SK-N-SH treated with all-trans-retinoic acid at 6 μM for 48 hours (cell line): ENCODE data around the gene HPS4.

Source experiments
- ATAC-seq: fragments of 200-7000 bp; cut with Tn5 transposase; 3 replicates; pipeline ENCODE4 v1.9.1; 2020; ENCODE audit warnings: mild to moderate bottlenecking, moderate library complexity
- CREB5 ChIP-seq: fragments of 250-450 bp; sonication (Bioruptor Pico); IDR thresholded peaks from 2 replicates; pipeline ENCODE4 v1.5.1; 2020; ENCODE audit warnings: low read depth, mild to moderate bottlenecking, moderate library complexity
- CSDC2 ChIP-seq: fragments of 250-450 bp; sonication (Bioruptor Pico); IDR thresholded peaks from 2 replicates; pipeline ENCODE4 v1.5.0; 2020; ENCODE audit warnings: mild to moderate bottlenecking, moderate library complexity
- CSRNP3 ChIP-seq: fragments of 250-450 bp; sonication (Bioruptor Pico); IDR thresholded peaks from 2 replicates; pipeline ENCODE4 v1.5.1; 2021; ENCODE audit warnings: mild to moderate bottlenecking, moderate library complexity
- ESRRG ChIP-seq: fragments of 250-450 bp; sonication (Bioruptor Pico); IDR thresholded peaks from 2 replicates; pipeline ENCODE4 v1.6.1; 2021; ENCODE audit warnings: mild to moderate bottlenecking
- GLIS3 ChIP-seq: fragments of 250-450 bp; sonication (Bioruptor Pico); IDR thresholded peaks from 2 replicates; pipeline ENCODE4 v1.5.0; 2020; ENCODE audit warnings: mild to moderate bottlenecking, moderate library complexity
- ISL1 ChIP-seq: fragments of 250-450 bp; sonication (Bioruptor Pico); IDR thresholded peaks from 2 replicates; pipeline ENCODE4 v2.1.2; 2022; ENCODE audit warnings: mild to moderate bottlenecking, moderate library complexity
- OSR1 ChIP-seq: fragments of 250-450 bp; sonication (Bioruptor Pico); IDR thresholded peaks from 2 replicates; pipeline ENCODE4 v1.8.0; 2022; ENCODE audit warnings: moderate library complexity, mild to moderate bottlenecking, inconsistent platforms
- PATZ1 ChIP-seq: fragments of 250-450 bp; sonication (Bioruptor Pico); IDR thresholded peaks from 2 replicates; pipeline ENCODE4 v1.8.0; 2020; ENCODE audit warnings: mild to moderate bottlenecking, moderate library complexity, borderline replicate concordance
- POU6F1 ChIP-seq: fragments of 250-450 bp; sonication (Bioruptor Pico); IDR thresholded peaks from 2 replicates; pipeline ENCODE4 v1.8.0; 2021; ENCODE audit warnings: low read depth, mild to moderate bottlenecking, moderate library complexity, borderline replicate concordance
- PPARA ChIP-seq: fragments of 250-450 bp; sonication (Bioruptor Pico); IDR thresholded peaks from 2 replicates; pipeline ENCODE4 v1.5.0; 2020; ENCODE audit warnings: mild to moderate bottlenecking, borderline replicate concordance
- RARB ChIP-seq: fragments of 250-450 bp; sonication (Bioruptor Pico); IDR thresholded peaks from 2 replicates; pipeline ENCODE4 v1.8.0; 2021; ENCODE audit warnings: mild to moderate bottlenecking, moderate library complexity
- TOX ChIP-seq: fragments of 250-450 bp; sonication (Bioruptor Pico); IDR thresholded peaks from 2 replicates; pipeline ENCODE4 v1.8.0; 2021; ENCODE audit warnings: mild to moderate bottlenecking, moderate library complexity, borderline replicate concordance
- TSHZ2 ChIP-seq: fragments of 250-450 bp; sonication (Bioruptor Pico); IDR thresholded peaks from 2 replicates; pipeline ENCODE4 v1.5.0; 2020; ENCODE audit warnings: mild to moderate bottlenecking, moderate library complexity
- ZFP3 ChIP-seq: fragments of 250-450 bp; sonication (Bioruptor Pico); IDR thresholded peaks from 2 replicates; pipeline ENCODE4 v1.5.0; 2020; ENCODE audit warnings: mild to moderate bottlenecking, moderate library complexity
- ZFP30 ChIP-seq: fragments of 450-650 bp; formaldehyde crosslinking; IDR thresholded peaks from 2 replicates; pipeline ENCODE4 v1.5.0; 2022; ENCODE audit warnings: mild to moderate bottlenecking, moderate library complexity
- ZNF565 ChIP-seq: fragments of 450-650 bp; formaldehyde crosslinking; conservative IDR thresholded peaks from 2 replicates; pipeline ENCODE4 v1.5.0; 2020; ENCODE audit warnings: low read depth, mild to moderate bottlenecking, moderate library complexity
- ZNF70 ChIP-seq: fragments of 450-650 bp; formaldehyde crosslinking; IDR thresholded peaks from 2 replicates; pipeline ENCODE4 v1.5.0; 2020; ENCODE audit warnings: mild to moderate bottlenecking, moderate library complexity

The HPS4 gene

GRCh38 chr22:26461188-26461810, 22.3 kb downstream of the HPS4 start (continued):
- TF ChIP-seq POU6F1: no peak
- TF ChIP-seq ZFP3 (CRISPR knock-in tag): no peak
- no peak for TF ChIP-seq PPARA (CRISPR knock-in tag)
- TF ChIP-seq CSRNP3: no peak

- no peak for ATAC-seq
- TF ChIP-seq ESRRG (CRISPR knock-in tag) (no peak), ISL1 (CRISPR knock-in tag) (no peak), RARB (CRISPR knock-in tag) (no peak), POU6F1 (no peak), OSR1 (CRISPR knock-in tag) (no peak), GLIS3 (CRISPR knock-in tag) (no peak), ZNF565 (CRISPR knock-in tag) (no peak), CREB5 (no peak), TSHZ2 (CRISPR knock-in tag) (no peak), PATZ1 (no peak), ZNF70 (CRISPR knock-in tag) (no peak), CSRNP3 (no peak), CSDC2 (CRISPR knock-in tag) (no peak), TOX (no peak), PPARA (CRISPR knock-in tag) (no peak)
Observed at GRCh38 chr22:26460202-26460601, 23.4 kb downstream of the HPS4 start.

- ATAC-seq: no peak
- TF ChIP-seq CREB5: no peak
- TF ChIP-seq GLIS3 (CRISPR knock-in tag): no peak
- TF ChIP-seq TOX: no peak
- TF ChIP-seq POU6F1: no peak
- no peak for TF ChIP-seq PPARA (CRISPR knock-in tag)
- TF ChIP-seq PATZ1: no peak
- TF ChIP-seq ZFP30 (CRISPR knock-in tag): no peak
- TF ChIP-seq ZNF565 (CRISPR knock-in tag): no peak
- TF ChIP-seq RARB (CRISPR knock-in tag): no peak
- TF ChIP-seq OSR1 (CRISPR knock-in tag): no peak
Observed at GRCh38 chr22:26457661-26458272, 25.8 kb downstream of the HPS4 start.
